Glomerular visceral epithelial cell (primary cell): Measurements from ENCODE around the gene RAD51B.
"Not testable (repeated sequence)": the region's sequence is repeated elsewhere in the genome, so short reads cannot be mapped to it uniquely, and the experiment has no call there.

Source experiments
- DNase-seq: peaks from one replicate; pipeline ENCODE4 v3.0.0-alpha.2; 2016; ENCODE audit errors: extremely low spot score

RAD51B gene

DNA sequence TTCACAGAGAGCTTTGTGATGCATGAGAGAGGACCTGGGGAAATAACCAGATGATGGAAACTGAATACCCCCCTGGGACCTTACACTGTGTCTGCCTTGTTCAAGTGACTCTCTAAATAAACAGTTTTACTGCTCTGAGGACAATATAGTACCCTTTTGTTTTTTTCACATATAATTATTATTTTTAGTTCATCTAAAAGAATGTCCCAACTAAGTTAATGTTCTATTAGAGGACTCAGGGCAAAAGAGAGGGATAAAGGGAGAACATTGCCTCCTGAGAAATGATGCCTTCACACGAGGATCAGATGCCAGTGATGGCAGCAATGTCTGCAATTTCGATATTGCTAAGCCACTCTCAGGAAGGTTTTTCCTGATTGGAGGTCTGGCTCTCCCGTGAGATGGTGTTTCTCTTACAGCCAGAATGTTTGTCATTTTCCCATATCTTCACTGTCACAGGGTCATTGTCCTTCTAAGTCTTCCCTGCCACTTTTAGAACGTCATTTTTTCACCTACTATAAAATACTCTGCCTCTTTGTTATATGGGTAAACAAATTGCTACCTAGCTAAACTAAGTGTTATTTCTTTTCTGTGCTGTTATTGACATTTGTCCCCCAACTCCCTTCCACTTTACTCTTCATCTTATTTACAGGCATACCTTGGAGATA is 201.6 kb downstream of the RAD51B start:
- DNase-seq = no peak

DNA sequence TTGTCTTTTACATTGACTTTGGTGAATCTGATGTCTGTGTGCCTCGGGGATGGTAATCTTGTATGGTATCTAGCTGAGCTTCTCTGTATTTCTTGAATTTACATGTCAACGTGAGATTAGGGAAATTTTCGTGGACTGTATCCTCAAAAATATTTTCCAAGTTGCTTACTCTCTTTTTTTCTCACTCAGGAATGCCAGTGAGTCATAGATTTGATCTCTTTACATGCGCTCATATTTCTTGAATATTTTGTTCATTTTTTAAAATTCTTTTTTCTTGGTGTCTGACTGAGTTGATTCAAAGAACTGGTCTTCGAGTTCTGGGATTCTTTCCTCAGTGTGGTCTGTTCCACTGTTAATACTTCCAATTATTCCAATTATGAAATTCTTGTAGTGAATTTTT is 207.7 kb downstream of the RAD51B start:
- no peak for DNase-seq

DNA sequence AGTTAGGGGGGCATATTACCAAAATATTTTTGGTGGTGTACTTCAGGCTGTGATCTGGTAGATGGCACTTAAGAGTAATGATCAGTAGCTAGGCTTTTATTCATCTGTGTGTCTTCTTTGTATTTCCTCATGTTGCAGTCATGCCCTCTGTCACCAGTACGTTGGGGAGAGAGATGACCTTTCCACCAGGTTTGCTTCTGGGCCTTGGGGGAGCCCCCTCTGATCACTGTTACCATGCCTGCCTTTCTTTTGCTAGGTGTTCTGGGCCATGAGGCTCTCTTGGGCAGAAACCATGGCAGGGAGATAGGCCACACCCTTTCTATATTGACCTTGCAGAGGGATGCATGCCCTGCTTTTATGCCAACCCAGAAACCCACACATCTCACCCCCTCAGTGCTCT is 208.5 kb downstream of the RAD51B start:
- DNase-seq = no peak

DNA sequence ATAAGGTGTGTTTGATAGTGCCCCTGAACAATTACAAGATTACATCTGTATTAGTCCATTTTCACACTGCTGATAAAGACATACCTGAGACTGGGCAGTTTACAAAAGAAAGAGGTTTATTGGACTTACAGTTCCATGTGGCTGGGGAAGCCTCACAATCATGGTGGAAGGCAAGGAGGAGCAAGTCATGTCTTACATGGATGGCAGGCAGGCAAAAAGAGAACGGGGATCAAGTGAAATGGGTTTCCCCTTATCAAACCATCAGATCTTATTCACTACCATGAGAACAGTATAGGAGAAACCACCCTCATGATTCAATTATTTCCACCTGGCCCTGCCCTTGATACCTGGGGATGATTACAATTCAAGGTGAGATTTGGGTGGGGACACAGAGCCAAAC is 211.4 kb downstream of the RAD51B start:
- not testable (repeated sequence) for DNase-seq

DNA sequence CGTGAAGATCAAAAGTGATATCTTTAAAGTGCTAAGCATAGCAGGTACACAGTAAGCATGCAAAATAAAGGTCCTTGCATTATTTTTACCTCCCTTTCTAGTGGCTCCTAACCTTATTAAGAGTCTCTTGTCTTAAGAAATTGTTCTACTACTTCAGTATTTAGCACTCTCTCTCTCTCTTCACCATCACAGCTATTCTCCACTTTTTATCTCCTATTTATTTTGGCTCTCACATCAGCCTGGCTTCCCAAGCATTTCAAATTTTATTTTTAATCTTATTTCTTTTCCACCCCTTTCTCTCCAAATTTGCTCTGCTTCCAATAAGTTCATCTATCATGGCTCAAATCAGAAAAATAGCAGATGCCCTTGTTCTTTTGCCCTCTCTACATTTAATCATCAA is 212.6 kb downstream of the RAD51B start:
- DNase-seq = no peak

DNA sequence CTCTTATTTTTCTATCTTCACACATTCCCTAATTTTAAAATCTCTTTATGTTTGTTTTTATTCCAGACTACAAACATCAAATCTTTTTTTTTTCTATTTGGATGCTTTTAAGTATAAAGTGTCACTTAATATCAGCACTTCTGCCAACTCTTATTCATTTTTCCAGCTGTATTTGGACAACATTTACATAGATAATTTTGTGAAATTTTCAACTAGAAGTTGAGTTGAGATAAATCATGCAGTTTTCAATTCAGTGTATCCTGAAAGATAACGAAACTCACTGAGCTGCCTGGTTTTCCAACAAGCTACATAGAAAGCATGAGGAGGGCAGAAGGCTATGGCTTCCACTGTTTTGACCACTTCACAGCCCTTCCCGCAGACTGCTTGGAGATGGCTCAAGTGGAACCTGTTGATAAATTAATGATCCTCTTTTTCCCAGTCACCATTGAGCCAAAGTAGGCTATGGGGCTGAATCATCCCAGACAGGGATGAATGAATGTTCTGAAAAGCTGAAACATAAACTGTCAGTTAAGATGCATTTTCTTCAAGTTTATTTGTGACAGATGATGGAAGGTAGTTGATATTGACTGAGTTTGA is 213.9 kb downstream of the RAD51B start:
- DNase-seq = no peak

DNA sequence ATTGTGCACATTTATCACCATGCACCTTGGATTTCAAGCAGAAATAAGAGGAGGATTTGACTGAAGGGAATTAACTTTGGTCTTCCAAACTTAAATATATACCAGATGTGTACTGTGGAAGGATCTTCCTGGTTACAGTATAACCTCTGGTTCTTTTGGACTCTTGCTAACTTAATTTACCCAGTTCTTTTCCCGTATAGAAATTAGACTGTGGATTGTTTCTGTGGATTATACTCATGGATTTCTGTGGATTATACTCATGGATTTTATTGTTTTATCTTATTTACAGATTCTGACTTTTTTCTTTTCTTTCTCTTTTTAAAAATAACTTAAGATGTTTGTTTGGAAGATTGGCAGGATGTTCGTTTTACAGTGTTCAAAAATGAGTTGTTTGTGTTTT is 215.3 kb downstream of the RAD51B start:
- no peak for DNase-seq

DNA sequence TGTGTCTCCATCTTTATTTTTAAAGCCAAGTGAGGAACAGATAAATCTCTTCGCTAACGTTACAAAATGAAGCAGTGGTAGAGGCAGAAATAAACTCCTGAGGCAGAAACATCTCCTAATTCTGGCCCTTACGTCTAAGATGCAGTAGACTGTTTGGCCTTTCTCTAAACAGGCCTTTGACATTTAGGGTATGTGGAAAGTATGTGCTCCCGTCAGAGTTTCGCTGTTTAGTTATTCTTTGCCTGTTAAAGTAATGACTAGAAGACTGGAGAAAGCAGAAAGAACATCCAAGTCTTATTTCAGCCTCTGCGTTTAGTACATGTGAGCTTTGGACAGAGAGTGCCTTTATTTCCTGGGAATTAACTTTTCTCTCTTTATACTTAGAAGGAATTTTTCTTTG is 216.6 kb downstream of the RAD51B start:
- no peak for DNase-seq

DNA sequence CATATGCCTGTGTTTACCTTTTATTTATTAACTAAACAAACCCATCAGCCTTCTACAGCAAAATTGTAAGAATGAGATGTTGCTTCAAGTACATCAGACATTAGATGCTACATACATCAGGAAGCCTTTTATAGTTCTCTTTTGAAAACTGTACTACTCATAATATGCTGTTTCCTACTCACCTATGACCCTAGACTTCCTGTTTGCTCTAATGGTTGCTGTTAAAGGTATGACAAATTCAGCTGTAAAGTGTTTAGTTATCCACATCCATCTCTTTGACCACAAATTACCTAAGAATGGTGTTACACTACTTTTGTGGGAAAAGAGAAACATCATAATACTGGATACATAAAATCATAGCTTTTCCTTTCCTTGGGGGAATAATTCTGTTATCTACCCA is 220.0 kb downstream of the RAD51B start:
- DNase-seq = no peak

DNA sequence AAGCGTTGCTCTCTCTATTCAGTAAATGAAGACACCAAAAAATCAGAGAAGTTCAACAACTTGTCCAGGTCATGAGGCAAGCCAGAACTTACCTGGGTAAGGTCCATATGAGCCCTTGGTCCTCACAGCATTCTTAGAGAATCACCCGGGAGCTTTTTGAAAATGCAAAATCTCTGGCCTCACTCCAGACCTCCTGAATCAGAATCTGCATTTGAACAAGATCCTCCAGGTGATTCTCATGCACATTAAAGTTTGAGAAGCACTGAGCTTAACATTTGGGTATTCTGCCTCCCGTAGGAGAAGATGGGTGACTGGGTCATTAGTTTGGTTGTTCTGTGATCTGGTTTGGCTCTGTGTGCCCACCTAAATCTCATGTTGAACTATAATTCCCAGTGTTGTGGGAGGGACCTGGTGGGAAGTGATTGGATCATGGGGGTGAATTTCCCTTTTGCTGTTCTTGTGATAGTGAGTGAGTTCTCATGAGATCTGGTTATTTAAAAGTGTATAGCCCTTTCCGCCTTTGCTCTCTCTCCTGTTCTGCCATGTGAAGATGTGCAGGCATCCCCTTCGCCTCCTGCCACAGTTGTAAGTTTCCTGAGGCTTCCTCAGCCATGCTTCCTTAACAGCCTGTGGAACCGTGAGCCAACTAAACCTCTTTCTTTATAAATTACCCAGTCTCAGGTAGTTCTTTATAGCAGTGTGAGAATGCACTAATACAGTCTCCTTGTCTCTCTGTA is 221.2 kb downstream of the RAD51B start:
- DNase-seq = no peak

DNA sequence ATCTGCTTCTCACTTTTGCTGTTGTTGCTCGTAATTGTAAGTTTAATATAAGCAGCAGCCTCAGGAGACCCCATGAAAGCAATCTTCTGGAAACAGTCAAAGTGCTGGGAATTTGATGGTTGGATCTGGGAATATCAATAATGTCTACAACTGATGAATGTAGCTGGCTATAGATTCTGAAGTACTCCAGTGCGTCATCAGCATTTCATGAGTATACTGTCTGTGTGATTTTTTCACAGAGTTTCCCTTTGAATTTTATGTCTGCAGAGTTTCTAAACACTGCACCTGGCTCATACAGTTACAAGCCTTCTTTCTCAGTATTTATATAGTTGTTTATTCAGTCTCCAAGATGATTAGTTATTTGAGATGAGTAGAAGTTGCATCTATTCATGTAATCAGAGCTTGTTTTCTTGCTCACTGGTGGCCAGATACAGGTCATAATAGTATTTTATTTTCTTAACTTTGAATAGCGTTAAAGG is 222.3 kb downstream of the RAD51B start:
- DNase-seq = no peak

DNA sequence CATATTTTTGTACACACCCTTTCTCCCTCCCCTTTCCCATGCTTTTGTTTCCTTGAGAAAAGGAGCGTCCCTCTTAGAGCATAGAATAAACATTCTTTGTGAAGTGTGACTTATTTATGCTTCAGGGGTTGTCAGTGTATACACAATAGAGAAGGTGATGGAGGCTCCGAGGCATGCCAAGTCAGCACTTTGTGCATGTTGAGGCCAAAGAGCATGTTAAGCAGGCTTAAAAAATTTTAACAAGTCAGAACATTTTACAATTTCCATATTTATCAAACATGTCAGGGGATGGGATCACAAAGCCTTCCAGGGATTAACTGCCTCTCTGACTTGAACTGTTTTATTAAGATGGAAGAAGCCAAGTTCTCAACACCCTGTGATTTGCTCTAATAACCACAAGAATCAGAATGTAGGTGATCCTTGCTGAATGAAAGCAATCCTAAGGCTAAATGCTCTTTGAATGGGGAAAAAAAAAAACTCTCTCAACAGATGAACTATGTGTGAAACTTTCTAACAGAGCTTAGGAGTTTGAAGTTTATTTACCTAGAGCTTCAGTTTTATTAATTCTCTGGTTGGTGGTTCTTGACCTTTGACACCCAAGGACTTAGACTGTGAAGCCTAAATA is 223.1 kb downstream of the RAD51B start:
- DNase-seq = no peak

DNA sequence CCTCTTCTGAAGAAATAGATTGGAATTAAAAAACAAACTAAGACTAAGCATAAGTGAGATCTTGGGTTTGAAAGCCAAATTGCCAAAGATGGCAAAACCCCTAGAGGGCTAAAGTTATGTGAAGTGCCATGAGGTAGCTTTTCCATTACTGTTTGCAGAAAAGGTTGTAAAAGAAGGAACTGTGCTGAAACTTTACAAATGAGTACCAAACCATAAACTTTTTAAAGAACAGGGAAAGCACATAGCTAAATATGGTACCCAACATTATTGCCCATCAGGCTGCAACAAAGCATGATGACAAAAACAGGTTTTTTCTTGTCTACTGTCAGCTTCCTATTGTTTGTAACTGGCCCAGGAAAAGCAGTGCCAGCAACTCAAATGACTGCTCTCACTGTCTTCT is 224.2 kb downstream of the RAD51B start:
- DNase-seq = no peak

DNA sequence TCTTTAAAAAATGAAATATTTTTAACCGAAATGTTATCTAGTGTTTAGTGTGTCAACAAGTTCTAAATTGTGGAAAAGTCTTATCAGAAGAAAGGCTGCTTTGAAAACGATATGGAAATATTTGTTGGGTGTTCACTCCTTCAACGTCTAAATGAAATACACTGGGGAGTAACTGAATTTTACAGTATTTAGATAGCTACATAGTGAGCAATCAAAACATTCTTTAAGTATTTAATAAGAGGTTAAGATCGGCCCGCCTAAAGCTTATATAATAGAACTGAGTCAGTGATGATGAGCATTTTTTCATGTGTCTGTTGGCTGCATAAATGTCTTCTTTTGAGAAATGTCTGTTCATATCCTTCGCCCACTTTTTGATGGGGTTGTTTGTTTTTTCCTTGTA is 228.3 kb downstream of the RAD51B start:
- no peak for DNase-seq

DNA sequence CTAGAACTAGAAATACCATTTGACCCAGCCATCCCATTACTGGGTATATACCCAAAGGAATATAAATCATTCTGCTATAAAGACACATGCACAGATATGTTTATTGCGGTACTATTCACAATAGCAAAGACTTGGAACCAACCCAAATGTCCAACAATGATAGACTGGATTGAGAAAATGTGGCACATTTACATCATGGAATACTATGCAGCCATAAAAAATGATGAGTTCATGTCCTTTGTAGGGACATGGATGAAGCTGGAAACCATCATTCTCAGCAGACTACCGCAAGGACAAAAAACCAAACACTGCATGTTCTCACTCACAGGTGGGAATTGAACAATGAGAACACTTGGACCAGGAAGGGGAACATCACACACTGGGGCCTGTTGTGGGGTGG is 229.2 kb downstream of the RAD51B start:
- not testable (repeated sequence) for DNase-seq

DNA sequence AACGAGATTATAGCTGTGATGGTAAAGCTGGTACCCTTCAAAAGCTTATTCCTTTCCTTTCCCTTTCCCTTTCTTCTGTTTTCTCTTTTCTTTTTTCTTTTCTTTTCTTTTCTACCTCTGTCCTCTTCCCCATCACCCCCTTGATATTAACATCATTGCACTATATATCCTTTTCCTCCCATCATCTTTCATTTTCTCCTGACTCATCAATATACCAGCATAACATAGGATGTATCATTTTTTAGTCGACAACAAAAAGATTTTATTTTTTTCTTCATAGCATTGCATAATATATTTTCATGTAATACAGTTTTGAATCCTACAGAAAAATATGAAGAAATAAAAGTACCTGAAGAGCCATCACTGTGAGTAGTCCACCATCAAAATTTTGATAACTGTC is 230.6 kb downstream of the RAD51B start:
- DNase-seq = no peak

DNA sequence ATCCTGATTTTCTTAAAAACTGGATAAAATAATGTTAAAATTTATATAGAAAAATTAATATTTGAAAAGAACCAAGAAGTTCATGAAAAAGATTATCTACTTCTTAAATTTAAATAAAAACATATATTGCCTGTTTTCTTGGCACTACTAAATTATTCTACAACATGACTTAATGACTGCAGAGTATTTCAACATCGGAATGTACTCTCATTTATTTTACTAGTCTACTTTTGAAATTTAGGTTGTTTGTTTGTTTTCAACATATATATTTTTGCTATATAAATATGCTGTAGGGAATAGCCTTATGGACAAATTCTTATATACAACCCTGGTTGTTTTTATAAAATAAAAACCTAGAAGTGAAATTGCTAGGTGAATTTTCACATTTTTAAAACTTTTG is 231.6 kb downstream of the RAD51B start:
- DNase-seq = no peak

DNA sequence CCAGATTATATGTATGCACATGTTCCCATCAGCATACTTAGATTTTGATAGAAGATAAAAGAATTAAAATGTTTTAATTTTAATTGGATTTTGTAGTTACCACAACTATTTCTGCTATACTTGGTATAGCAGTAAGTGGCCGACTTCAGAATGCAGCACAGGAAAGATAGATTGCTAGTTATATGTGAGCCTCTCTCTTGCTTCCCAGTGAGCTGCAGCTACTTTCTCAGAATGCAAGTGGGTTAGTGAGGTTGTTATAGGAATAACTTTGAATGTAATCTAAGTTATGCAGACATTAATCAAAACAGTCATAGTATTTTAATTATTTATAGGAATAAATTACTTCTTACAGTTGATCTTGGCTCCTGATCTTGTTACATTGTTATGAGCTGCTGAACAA is 240.6 kb downstream of the RAD51B start:
- no peak for DNase-seq

DNA sequence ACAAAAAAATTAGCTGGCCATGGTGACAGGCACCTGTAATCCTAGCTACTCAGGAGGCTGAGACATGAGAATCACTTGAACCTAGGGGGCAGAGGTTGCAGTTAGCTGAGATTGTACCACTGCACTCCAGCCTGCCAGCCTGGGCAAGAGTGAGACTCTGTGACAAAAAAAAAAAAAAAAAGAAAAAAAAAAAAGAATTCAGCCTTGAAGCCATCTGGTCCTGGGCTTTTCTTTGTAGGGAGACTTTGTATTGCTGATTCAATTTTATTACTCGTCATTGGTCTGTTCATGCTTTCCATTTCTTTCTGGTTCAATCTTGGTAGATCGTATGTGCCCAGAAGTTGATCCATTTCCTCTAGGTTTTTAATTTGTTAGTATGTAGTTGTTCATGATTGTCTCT is 243.1 kb downstream of the RAD51B start:
- DNase-seq = no peak

DNA sequence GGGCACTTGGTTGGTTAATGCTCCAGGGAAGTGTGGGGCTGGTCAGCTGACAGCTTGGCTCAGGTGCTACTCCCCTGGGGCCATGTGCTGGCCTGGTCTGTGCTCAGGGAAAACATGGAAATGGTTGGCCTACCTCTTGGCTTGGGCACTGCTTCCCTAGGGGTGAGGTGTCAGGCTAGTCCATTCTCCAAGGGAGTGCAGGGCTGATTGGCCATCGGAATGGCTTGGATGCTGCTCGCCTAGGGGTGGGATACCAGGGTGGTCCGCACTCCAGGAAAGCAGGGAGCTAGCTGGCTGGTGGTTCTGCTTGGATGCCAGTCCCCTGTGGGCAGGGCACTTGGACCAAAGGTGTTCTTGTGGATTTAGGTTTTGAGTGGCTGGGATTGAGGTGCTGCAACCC is 245.7 kb downstream of the RAD51B start:
- DNase-seq = no peak

DNA sequence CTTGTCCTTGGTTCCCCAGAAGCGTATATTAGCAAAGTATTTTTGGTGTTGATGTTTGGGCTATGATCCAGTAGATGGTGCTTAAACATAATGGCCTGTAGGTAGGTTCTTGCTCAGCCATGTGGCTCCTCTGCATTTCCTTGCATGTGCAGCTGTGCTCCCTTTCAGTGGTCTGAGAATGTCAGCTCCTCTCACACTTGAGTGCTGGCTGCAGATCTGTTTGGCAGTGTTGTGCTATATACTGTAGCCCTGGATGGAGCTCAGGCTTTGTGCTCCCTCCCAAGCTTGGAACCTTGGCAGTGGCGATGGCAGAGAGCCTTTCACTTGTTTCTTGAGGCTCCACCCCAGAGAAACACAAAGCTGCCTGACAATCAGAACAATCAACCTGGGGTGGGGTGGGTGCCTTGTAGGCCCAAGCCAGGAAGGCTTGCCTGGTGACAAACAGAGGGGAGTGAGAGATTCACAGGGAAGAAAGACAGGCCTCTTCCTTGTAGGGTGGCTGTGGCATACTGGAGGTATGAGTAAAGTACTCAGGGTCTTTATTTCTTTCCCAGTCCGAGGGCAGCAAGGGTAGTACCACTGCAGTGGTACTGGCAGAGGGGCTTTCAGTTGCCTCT is 255.3 kb downstream of the RAD51B start:
- no peak for DNase-seq

DNA sequence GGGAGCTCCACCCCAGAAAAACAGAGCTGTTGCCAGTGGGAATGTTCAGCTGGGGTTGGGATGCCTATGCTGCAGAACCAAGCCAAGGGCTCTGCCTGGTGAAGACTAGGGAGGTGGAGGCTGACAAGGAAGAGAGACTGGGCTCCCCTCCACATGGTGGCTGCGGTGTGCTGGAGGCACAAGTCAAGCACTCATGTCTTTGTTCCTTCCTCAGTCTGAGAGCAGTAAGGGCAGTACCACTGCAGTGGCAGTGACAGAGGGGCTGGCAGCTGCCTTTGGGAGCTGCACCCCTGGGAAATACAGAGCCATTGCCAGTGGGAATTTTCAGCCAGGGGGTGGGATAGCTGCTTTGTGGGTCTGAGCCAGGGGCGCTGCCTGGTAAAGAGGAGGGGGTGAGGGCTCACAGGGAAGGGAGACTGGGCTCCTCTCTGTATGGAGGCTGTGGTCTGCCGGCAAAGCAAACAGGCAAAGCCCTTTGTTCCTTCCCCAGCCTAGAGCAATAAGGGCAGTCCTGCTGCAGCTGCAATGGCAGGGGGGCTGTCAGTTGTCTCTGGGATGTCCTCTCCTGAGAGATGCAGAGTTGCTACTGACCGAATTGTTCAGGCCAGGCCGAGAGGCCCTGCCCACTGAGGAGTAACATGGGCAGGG is 255.9 kb downstream of the RAD51B start:
- no peak for DNase-seq
